Measurements from ENCODE around the gene PROSER3.

DNA sequence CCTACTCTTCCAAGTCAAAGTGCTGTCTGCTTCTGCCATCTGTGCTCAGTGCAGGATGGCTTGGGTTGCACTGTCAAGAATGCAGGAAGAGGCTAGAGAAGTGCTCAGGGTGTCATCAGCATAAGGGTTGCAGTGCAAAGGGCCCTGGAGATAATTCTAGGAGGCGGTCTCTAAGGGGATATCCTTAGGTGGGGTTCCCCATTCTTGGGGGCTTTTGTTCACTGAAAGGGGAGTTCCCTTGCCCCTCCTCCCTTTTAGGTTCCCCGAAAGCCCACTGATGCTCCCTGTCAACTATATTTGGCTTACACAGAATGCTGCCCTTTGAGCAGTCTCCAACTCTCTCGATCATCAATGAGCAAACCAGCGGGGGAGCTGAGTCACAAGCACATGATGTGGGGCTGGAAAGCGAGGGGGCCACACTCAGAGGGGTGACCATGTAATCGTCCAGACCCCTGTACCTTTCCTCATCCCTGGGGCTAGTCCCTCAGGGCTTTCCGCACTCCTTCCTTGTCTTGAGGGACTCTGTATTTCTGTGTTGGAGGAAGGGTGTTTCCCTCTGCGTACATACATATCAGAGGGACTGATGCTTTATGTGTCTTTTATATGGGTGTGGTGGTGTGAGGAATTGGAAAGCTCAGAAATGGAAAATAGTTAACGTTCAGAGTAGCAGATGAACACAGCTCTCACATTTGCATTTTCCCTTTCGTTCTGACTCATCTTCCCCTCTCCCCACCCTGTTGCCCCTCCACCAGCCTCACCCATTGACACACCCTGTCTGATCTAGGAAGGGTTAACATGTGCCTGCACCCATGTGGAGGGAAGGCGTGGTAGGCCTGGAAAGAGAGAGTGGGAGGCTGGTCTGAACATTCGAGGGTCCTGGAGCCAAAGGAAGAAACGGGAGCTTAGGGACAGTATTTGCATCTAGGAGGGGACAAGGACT, 46.9 kb upstream of the PROSER3 start:
- TF ChIP-seq CTCF (IDR thresholded peaks at IDR 0.05; ENCODE audit: poor library complexity, severe bottlenecking) (no peak), EP300 (conservative IDR thresholded peaks at IDR 0.05; ENCODE audit: poor library complexity, severe bottlenecking) (no peak), POLR2AphosphoS5 (IDR thresholded peaks at IDR 0.05) (no peak), TAF1 (IDR thresholded peaks at IDR 0.05; ENCODE audit: low read depth) (no peak), SMC3 (conservative IDR thresholded peaks at IDR 0.05; ENCODE audit: poor library complexity) (no peak), EZH2 (IDR thresholded peaks at IDR 0.05; ENCODE audit: borderline replicate concordance, insufficient read depth, low read length, poor library complexity, severe bottlenecking) (no peak), RAD21 (conservative IDR thresholded peaks at IDR 0.05) (no peak), MXI1 (conservative IDR thresholded peaks at IDR 0.05; ENCODE audit: poor library complexity, severe bottlenecking) (no peak)
- TF ChIP-seq, protein P1, sequence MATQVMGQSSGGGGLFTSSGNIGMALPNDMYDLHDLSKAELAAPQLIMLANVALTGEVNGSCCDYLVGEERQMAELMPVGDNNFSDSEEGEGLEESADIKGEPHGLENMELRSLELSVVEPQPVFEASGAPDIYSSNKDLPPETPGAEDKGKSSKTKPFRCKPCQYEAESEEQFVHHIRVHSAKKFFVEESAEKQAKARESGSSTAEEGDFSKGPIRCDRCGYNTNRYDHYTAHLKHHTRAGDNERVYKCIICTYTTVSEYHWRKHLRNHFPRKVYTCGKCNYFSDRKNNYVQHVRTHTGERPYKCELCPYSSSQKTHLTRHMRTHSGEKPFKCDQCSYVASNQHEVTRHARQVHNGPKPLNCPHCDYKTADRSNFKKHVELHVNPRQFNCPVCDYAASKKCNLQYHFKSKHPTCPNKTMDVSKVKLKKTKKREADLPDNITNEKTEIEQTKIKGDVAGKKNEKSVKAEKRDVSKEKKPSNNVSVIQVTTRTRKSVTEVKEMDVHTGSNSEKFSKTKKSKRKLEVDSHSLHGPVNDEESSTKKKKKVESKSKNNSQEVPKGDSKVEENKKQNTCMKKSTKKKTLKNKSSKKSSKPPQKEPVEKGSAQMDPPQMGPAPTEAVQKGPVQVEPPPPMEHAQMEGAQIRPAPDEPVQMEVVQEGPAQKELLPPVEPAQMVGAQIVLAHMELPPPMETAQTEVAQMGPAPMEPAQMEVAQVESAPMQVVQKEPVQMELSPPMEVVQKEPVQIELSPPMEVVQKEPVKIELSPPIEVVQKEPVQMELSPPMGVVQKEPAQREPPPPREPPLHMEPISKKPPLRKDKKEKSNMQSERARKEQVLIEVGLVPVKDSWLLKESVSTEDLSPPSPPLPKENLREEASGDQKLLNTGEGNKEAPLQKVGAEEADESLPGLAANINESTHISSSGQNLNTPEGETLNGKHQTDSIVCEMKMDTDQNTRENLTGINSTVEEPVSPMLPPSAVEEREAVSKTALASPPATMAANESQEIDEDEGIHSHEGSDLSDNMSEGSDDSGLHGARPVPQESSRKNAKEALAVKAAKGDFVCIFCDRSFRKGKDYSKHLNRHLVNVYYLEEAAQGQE (IDR thresholded peaks at IDR 0.05; ENCODE audit: borderline replicate concordance) = no peak
